ENCODE measurements around the gene CMBL.

CMBL gene

GRCh38 chr5:10353241-10354047, 45.7 kb upstream of the CMBL start, which contains the start of gene MARCHF6:
TSS of gene MARCHF6 (plus strand) at chr5:10353695. CDS start at chr5:10353899, 204 bp downstream.
- Histone ChIP-seq H3K4me1 (ENCODE audit: insufficient read depth, low read length, poor library complexity, severe bottlenecking) (peaks cover 37% of the 10 kb centered on the region), H3K9me2 (replicated peaks; ENCODE audit: low read depth, low read length) (no peaks in the 10 kb centered on the region), H3K9ac (ENCODE audit: low read depth, low read length, poor library complexity, severe bottlenecking) (peak within 1 kb of the TSS; percentile 98), H4K20me1 (ENCODE audit: insufficient read depth, low read length, poor library complexity, severe bottlenecking) (peaks cover 43% of the 10 kb centered on the region), H3K79me2 (ENCODE audit: insufficient read depth, low read length) (peaks cover 62% of the 10 kb centered on the region), H3K27me3 (ENCODE audit: insufficient read depth, low read length, poor library complexity, severe bottlenecking) (no peaks in the 10 kb centered on the region), H3K9me3 (ENCODE audit: insufficient read depth, low read depth, low read length) (no peaks in the 10 kb centered on the region), H2AFZ (ENCODE audit: low read length) (peak within 1 kb of the TSS; percentile 94), H3K4me2 (ENCODE audit: low read depth, low read length, poor library complexity, severe bottlenecking) (peak within 1 kb of the TSS; percentile 85), H3K4me3 (ENCODE audit: low read length, poor library complexity, severe bottlenecking) (peak within 1 kb of the TSS; percentile 75), H3F3A (ENCODE audit: low read depth) (no peaks in the 10 kb centered on the region; the same call in 1 of the 2 replicates), H3K36me3 (ENCODE audit: insufficient read depth, low read length) (no peaks in the 10 kb centered on the region)
- TF ChIP-seq EZH2phosphoT487 (IDR thresholded peaks at IDR 0.05; ENCODE audit: borderline replicate concordance) (no peak), CTCF (conservative IDR thresholded peaks at IDR 0.05; ENCODE audit: low read length) (no peak)

GRCh38 chr5:10352430-10353240, 44.9 kb upstream of the CMBL start:
- Histone ChIP-seq H3K79me2 (ENCODE audit: insufficient read depth, low read length) (peaks cover 54% of the 10 kb centered on the region), H3K9me2 (replicated peaks; ENCODE audit: low read depth, low read length) (no peaks in the 10 kb centered on the region)

More at GRCh38 chr5:10352430-10353240, 44.9 kb upstream of the CMBL start:
- Histone ChIP-seq H3K4me2 (ENCODE audit: low read depth, low read length, poor library complexity, severe bottlenecking) (peak overlapping the region; percentile 84), H3K4me1 (ENCODE audit: insufficient read depth, low read length, poor library complexity, severe bottlenecking) (peaks cover 30% of the 10 kb centered on the region), H3K9me3 (ENCODE audit: insufficient read depth, low read depth, low read length) (no peaks in the 10 kb centered on the region), H2AFZ (ENCODE audit: low read length) (peak overlapping the region; percentile 94; the same call in 1 of the 2 replicates), H3K27me3 (ENCODE audit: insufficient read depth, low read length, poor library complexity, severe bottlenecking) (no peaks in the 10 kb centered on the region), H3K36me3 (ENCODE audit: insufficient read depth, low read length) (no peaks in the 10 kb centered on the region), H3F3A (ENCODE audit: low read depth) (no peaks in the 10 kb centered on the region; the same call in 1 of the 2 replicates), H3K4me3 (ENCODE audit: low read length, poor library complexity, severe bottlenecking) (peak overlapping the region; percentile 75), H4K20me1 (ENCODE audit: insufficient read depth, low read length, poor library complexity, severe bottlenecking) (peaks cover 36% of the 10 kb centered on the region), H3K9ac (ENCODE audit: low read depth, low read length, poor library complexity, severe bottlenecking) (peak overlapping the region; percentile 98)
- no peak for TF ChIP-seq CTCF (conservative IDR thresholded peaks at IDR 0.05; ENCODE audit: low read length)
- no peak for TF ChIP-seq EZH2phosphoT487 (IDR thresholded peaks at IDR 0.05; ENCODE audit: borderline replicate concordance)
